H1 (cell line): ENCODE measurements around the gene ADAMTS4. TPM values are rescaled to one million over a fixed set of nuclear protein-coding genes. Genes with fewer than 3 reads are reported as not detected.

ENCODE experiments used
- ASH2L ChIP-seq: fragments of 200-600, 300-600 bp; sonication (generic); IDR thresholded peaks from one replicate; pipeline ENCODE4 v1.7.1; 2017; ENCODE audit warnings: low read length
- CBX5 ChIP-seq: fragments of 300-800, 300-1000 bp; sonication (generic); IDR thresholded peaks from 2 replicates; pipeline ENCODE4 v1.7.1; 2016; ENCODE audit warnings: antibody characterized with exemption, low read length, low read depth
- CHD7 ChIP-seq: fragments of 300-600 bp; sonication (generic); IDR thresholded peaks from 2 replicates; pipeline ENCODE4 v1.7.1; 2012; ENCODE audit warnings: low read length, moderate library complexity, mild to moderate bottlenecking, inconsistent platforms; ENCODE audit not compliant: insufficient replicate concordance
- KDM5A ChIP-seq: fragments of 200-600 bp; IDR thresholded peaks from 2 replicates; pipeline ENCODE4 v1.7.1; 2012; ENCODE audit warnings: mild to moderate bottlenecking, low read length, inconsistent platforms, mixed read lengths
- MAFK ChIP-seq: IDR thresholded peaks from 2 replicates; pipeline ENCODE4 v1.6.1; 2012; ENCODE audit warnings: low read depth, mild to moderate bottlenecking, improper control_type of control experiment, low read length
- POLR2AphosphoS5 ChIP-seq: IDR thresholded peaks from 2 replicates; pipeline ENCODE4 v1.6.1; 2011; ENCODE audit warnings: low read depth, low read length
- SP2 ChIP-seq: IDR thresholded peaks from 2 replicates; pipeline ENCODE4 v1.6.1; 2012; ENCODE audit warnings: mild to moderate bottlenecking, low read length, inconsistent platforms
- polyA plus RNA-seq, 7 experiments: library from polyadenylated mRNA; depleted of rRNA in 3 of 7; stranded (reverse) in 5 of 7; unstranded in 2 of 7; fragments of >200 nt in 5 of 7; fragments of 200-250 nt in 2 of 7; gene quantifications; 1 replicate in 5 of 7; 2 replicates in 1 of 7; 4 replicates in 1 of 7; pipeline versions ENCODE4 v1.2.1 to v1.2.3, GENCODE V29; 2011 to 2013; ENCODE audit warnings: missing spikeins in 2 of 7, mixed read lengths in 2 of 7
- total RNA-seq: library from RNA; stranded (reverse); fragmentation: NEBNext Ultra II Directional; extraction: Animal tissue kit (Norgen Biotek cat#: 25700); gene quantifications from 2 replicates; pipeline ENCODE4 v1.2.1, GENCODE V29; 2021

The ADAMTS4 gene
- total and polyA plus RNA-seq, 2 of the 8 experiments (the other 6 are each of a cell fraction or from before 2014, with no cell fraction given): 4.6 to 7.2 TPM

- TF ChIP-seq CHD7 (no peak), CBX5 (no peak), SP2 (no peak), KDM5A (no peak), ASH2L (peak; percentile 4), POLR2AphosphoS5 (0 out of 2 replicates have a peak, but pooled peaks have one; percentile 42), MAFK (no peak)
These were observed 39.0 kb downstream of the ADAMTS4 start (continued) for GRCh38 chr1:161159913-161160243.
